Bronchial epithelial cell (primary cell): ENCODE measurements around the gene TMEM207. TPM values are rescaled to one million over a fixed set of nuclear protein-coding genes. Genes with fewer than 3 reads are reported as not detected.

ENCODE experiments used
- DNase-seq: peaks from one replicate; pipeline ENCODE4 v3.0.0-alpha.2; 2010; ENCODE audit warnings: low read depth
- FAIRE-seq: peaks from 2 replicates; lab custom pipeline; 2011; peaks lifted over from hg19 to GRCh38; lab: Jason Lieb, UNC
- H3K27me3 ChIP-seq: 2 replicates; pipeline ENCODE4 v1.5.1; 2011; ENCODE audit warnings: low read length; ENCODE audit not compliant: control insufficient read depth, insufficient read depth
- H3K36me3 ChIP-seq: 2 replicates; pipeline ENCODE4 v1.5.1; 2011; ENCODE audit warnings: low read length; ENCODE audit not compliant: control insufficient read depth, insufficient read depth
- H3K4me3 ChIP-seq: 2 replicates; pipeline ENCODE4 v1.5.1; 2011; ENCODE audit warnings: mild to moderate bottlenecking, low read depth, low read length, control low read depth
- total RNA-seq: library from RNA; depleted of rRNA; stranded (reverse); fragments of >200 nt; gene quantifications from 2 replicates; pipeline ENCODE4 v1.2.1, GENCODE V29; 2014
- TF ChIP-seq, protein P1 (sequence below): IDR thresholded peaks from 2 replicates; pipeline ENCODE4 v1.5.1; 2011; ENCODE audit warnings: mild to moderate bottlenecking, moderate library complexity, low read length, control low read depth, inconsistent platforms; ENCODE audit not compliant: insufficient read depth, severe bottlenecking

The TMEM207 gene
- total RNA-seq, 1 donor from 2014 or later: not detected

DNA sequence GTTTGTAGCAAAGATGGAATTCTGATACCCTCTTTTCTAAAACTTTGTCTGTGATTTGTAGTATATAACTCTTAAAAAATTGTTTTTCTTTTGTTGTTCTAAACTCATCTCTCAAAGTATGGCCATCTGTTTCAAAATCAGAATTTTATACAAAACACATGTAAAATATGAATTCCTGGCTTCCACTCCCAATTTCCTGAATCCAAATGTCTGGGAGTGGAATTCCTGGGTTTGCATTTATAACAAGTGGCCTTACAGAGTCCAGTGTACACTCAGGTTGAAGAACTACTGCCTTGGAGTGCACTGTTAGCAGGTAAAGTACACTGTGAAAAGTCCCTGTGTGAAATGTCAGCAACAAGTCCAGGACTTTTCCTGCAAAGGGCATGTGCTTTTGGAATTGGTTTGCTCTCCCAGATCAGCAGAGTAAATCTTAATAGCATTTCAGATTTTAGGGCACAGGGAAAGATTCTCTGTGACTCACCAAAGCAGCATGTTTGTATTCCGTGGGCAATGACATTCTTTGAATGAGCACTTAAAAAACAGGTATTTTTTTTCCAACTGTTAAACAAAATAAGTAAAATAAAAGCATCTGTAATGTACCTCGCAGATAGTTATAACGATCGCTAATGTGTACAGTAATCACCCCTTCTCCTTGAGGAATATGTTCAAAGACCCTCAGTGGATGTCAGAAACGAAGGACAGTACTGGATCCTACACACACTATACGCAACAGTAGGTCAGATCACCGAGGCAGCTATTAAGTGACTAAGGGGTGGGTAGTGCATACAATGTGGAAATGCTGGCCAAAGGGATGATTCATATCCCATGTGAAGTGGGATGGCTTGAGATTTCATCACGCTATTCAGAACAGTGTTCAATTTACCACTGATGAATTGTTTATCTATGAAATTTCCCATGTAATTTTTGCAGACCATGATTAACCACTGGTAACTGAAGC is 63.7 kb downstream of the TMEM207 start:
- no peak overlapping the region for H3K4me3 ChIP-seq
- DNase-seq (peak; percentile 98), FAIRE-seq (peak; percentile 52)
- no peaks in the 10 kb centered on the region for H3K27me3 ChIP-seq
- no peaks in the 10 kb centered on the region for H3K36me3 ChIP-seq
- TF ChIP-seq, protein P1, sequence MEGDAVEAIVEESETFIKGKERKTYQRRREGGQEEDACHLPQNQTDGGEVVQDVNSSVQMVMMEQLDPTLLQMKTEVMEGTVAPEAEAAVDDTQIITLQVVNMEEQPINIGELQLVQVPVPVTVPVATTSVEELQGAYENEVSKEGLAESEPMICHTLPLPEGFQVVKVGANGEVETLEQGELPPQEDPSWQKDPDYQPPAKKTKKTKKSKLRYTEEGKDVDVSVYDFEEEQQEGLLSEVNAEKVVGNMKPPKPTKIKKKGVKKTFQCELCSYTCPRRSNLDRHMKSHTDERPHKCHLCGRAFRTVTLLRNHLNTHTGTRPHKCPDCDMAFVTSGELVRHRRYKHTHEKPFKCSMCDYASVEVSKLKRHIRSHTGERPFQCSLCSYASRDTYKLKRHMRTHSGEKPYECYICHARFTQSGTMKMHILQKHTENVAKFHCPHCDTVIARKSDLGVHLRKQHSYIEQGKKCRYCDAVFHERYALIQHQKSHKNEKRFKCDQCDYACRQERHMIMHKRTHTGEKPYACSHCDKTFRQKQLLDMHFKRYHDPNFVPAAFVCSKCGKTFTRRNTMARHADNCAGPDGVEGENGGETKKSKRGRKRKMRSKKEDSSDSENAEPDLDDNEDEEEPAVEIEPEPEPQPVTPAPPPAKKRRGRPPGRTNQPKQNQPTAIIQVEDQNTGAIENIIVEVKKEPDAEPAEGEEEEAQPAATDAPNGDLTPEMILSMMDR: no peak

DNA sequence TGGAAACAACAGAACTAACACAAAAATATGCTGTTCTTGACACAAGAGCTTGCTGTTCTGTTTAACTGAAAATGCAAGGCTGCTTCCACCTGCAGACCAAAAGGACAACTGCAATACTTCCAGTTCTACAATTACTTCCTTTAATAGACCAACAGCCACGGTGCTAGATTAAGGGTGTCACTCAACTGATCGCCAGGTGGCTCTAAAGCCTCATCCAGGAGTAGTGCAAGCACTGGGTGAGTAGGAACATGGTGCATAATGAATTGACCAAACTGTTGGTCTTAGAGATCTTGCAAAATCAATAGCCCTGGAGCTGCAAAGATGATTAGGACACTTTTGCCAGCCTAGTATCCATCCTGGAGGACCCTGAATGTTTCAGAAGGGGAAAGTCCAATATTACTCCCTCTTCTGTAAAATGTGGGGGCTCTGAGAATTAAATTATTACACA is 65.4 kb downstream of the TMEM207 start:
- Histone ChIP-seq H3K27me3 (no peaks in the 10 kb centered on the region), H3K4me3 (no peak overlapping the region), H3K36me3 (no peaks in the 10 kb centered on the region)
- FAIRE-seq: peak; percentile 94
- TF ChIP-seq, protein P1: peak; percentile 84
- peak; percentile 93 for DNase-seq

DNA sequence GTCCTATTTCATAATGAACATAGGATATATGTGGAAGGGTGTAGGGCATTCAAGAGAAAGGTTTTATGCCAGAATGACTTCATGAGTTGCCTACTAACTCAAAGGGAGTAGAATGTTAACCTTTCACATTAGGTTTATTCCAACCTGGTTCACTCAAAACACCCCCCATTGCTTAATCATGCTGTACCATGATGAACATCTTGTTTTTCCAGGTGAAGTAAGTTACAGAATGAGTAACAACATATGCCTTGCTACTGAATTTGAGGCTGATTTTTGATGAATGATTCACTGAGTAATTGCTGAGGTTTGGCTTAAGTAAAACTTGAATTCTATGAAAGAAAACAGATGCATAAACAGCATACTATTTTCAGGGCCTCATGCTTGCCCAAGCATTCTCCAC is 67.6 kb downstream of the TMEM207 start:
- H3K27me3 ChIP-seq: no peaks in the 10 kb centered on the region
- peak; percentile 7 for FAIRE-seq
- TF ChIP-seq, protein P1: no peak
- H3K4me3 ChIP-seq: no peak overlapping the region
- DNase-seq: peak; percentile 99
- no peaks in the 10 kb centered on the region for H3K36me3 ChIP-seq

DNA sequence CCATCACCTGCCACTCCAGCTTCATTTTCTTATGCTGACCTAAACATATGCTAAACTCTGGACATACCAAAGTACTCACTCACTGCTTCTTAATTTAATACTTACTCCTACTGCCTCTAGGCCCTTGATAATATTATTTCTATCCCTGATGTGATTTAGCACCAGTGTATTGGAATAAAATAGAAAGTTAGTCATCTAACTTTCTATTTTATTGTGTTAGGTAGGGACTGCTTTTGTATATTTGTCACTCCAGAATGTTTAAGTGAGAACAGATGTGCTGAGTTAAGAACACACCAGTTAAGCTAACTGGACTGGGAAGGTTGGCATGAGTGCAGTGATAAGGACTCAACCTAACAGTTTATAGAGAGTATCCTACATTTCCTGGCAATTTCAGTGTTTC is 68.3 kb downstream of the TMEM207 start:
- DNase-seq (peak; percentile 54), FAIRE-seq (no peak)
- TF ChIP-seq, protein P1: no peak
- H3K27me3 ChIP-seq: no peaks in the 10 kb centered on the region
- no peak overlapping the region for H3K4me3 ChIP-seq
- H3K36me3 ChIP-seq: no peaks in the 10 kb centered on the region

DNA sequence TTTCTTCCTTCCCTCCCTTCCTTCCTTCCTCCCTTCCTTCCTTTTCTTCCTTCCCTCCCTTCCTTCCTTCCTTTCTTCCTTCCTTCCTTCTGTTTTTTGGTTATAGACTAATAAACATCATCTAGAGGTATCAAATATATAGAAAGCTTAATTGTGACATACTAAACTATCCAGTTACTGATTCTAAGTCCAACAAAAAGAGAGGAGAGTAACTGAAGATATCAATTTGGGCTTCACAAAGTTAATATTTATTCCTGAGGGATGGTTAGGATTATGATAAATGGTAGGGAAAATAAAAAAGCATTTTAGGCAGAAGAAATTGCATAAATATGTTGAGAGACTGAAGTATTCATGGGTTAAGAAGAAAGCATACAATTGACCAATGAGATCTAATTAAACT is 69.5 kb downstream of the TMEM207 start:
- DNase-seq: no peak
- TF ChIP-seq, protein P1: no peak
- Histone ChIP-seq H3K4me3 (no peak overlapping the region), H3K27me3 (no peaks in the 10 kb centered on the region), H3K36me3 (no peaks in the 10 kb centered on the region)
- FAIRE-seq: no peak

Other genes starting within 250 kb of the TMEM207 start
- 26.6 and 73.2 TPM in 2 replicates for gene CLDN1, start 127.5 kb downstream of the TMEM207 start, total RNA-seq
- gene CLDN16, start 61.7 kb downstream of the TMEM207 start, total RNA-seq: 0.26 and 0.51 TPM in 2 replicates
- 35.3 and 43.4 TPM in 2 replicates for gene IL1RAP, start 64.2 kb upstream of the TMEM207 start, total RNA-seq